ENCODE measurements around the gene LRRC7. TPM values are rescaled to one million over a fixed set of nuclear protein-coding genes. Genes with fewer than 3 reads are reported as not detected.

LRRC7 gene
- total RNA-seq, 1 experiment from 2014 or later: not detected

DNA sequence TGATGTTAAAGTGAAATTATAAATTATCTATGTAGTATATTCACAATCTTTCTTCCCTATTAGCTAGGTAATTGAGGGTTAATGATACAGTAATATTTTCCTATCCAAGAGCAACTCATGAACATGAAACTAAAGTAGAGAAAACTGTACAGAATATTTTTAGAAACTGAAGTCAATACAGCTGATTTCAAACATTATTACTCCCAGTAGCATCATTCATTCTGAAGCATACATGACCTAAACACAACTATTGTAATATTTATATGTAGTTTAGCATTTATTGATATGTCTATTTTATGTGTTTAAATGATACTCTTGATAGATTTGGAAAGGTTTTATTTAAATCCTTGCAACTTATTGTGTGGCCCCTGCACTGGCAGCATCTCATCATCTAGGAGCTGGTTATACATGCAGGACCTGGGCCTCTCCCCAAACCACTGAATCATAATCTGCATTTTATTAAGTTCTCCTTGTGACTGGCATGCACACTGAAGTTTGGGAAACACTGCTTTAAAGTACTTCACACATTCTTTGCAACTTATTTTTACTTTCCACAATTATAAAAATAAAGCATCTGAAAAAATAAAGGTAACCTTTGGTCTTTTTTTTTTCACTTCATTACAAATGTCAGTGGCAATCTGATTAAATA lies 437.8 kb downstream of the LRRC7 start:
- Histone ChIP-seq H3K27me3 (replicated peaks; ENCODE audit: insufficient read depth, low read depth, low read length, poor library complexity) (no peaks in the 10 kb centered on the region), H3K4me3 (ENCODE audit: low read depth, low read length, poor library complexity, severe bottlenecking) (no peak overlapping the region), H3K36me3 (ENCODE audit: insufficient read depth, low read length, poor library complexity, severe bottlenecking) (no peaks in the 10 kb centered on the region), H3K9me3 (ENCODE audit: low read depth, low read length, poor library complexity, severe bottlenecking) (no peaks in the 10 kb centered on the region), H3K4me1 (ENCODE audit: insufficient read depth, low read length, poor library complexity, severe bottlenecking) (no peaks in the 10 kb centered on the region), H3K27ac (ENCODE audit: low read depth, low read length, poor library complexity, severe bottlenecking) (no peak overlapping the region)
- no TSS peak for BruUV-seq (replicated peaks)
- no peak for DNase-seq (ENCODE audit: low spot score)
- ChIA-PET POLR2A (ENCODE audit: low non-redundant PET) (no interaction called here), CTCF (no interaction called here)
- intact Hi-C loops (cut with micrococcal nuclease; ENCODE audit: unreplicated experiment): no loop called here
- TF ChIP-seq EZH2 (IDR thresholded peaks at IDR 0.05; ENCODE audit: borderline replicate concordance, low read depth, low read length, poor library complexity, severe bottlenecking): no peak
- TF ChIP-seq, protein P1, sequence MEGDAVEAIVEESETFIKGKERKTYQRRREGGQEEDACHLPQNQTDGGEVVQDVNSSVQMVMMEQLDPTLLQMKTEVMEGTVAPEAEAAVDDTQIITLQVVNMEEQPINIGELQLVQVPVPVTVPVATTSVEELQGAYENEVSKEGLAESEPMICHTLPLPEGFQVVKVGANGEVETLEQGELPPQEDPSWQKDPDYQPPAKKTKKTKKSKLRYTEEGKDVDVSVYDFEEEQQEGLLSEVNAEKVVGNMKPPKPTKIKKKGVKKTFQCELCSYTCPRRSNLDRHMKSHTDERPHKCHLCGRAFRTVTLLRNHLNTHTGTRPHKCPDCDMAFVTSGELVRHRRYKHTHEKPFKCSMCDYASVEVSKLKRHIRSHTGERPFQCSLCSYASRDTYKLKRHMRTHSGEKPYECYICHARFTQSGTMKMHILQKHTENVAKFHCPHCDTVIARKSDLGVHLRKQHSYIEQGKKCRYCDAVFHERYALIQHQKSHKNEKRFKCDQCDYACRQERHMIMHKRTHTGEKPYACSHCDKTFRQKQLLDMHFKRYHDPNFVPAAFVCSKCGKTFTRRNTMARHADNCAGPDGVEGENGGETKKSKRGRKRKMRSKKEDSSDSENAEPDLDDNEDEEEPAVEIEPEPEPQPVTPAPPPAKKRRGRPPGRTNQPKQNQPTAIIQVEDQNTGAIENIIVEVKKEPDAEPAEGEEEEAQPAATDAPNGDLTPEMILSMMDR (conservative IDR thresholded peaks at IDR 0.05; ENCODE audit: low read depth, low read length): no peak

DNA sequence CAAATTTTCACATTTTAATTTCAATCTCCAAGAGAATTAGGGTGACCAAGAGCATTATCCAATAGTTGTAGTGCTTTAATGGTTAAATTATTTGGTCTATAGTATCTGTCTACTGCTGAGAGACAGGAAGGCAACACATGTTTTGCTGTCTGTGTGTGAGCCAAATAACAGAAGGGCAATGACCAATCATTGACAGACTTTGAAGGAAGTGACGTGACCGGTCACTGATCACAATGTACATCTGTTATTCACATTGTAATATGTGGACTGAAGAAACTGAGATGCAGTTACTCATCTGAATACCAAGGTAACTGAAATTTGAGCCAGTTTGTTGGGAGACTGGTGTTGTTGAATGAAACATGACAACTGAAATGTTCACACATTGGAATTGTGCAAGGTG lies 440.9 kb downstream of the LRRC7 start:
- no peaks in the 10 kb centered on the region for H3K27me3 ChIP-seq (replicated peaks; ENCODE audit: insufficient read depth, low read depth, low read length, poor library complexity)
- H3K27ac ChIP-seq (ENCODE audit: low read depth, low read length, poor library complexity, severe bottlenecking): no peak overlapping the region
- TF ChIP-seq, protein P1 (conservative IDR thresholded peaks at IDR 0.05; ENCODE audit: low read depth, low read length): no peak
- no peak for TF ChIP-seq EZH2 (IDR thresholded peaks at IDR 0.05; ENCODE audit: borderline replicate concordance, low read depth, low read length, poor library complexity, severe bottlenecking)
- intact Hi-C loops (cut with micrococcal nuclease; ENCODE audit: unreplicated experiment): no loop called here
- ChIA-PET CTCF (no interaction called here), POLR2A (ENCODE audit: low non-redundant PET) (no interaction called here)
- BruUV-seq (replicated peaks): no TSS peak
- no peak for DNase-seq (ENCODE audit: low spot score)
- no peaks in the 10 kb centered on the region for H3K36me3 ChIP-seq (ENCODE audit: insufficient read depth, low read length, poor library complexity, severe bottlenecking)
- H3K4me1 ChIP-seq (ENCODE audit: insufficient read depth, low read length, poor library complexity, severe bottlenecking): no peaks in the 10 kb centered on the region
- no peaks in the 10 kb centered on the region for H3K9me3 ChIP-seq (ENCODE audit: low read depth, low read length, poor library complexity, severe bottlenecking)
- no peak overlapping the region for H3K4me3 ChIP-seq (ENCODE audit: low read depth, low read length, poor library complexity, severe bottlenecking)

DNA sequence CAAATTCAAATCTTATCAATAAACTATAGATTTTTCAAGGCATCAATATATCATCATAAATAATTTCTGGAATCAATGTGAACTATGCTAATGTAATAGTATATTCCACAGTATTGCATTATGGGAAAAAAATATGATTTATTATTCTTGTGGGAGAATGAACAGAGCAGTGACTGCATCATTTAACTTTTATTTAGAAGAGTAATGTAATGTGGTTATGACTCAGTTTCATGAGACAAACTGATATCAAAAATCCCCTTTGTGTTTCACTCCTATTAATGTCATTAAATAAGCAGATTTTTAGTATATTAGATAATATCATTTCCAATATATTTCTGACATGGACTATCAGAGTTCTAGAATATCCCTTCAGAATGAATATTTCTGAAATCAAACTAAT lies 450.0 kb downstream of the LRRC7 start:
- BruUV-seq (replicated peaks): no TSS peak
- CTCF ChIA-PET: no interaction called here
- H3K4me3 ChIP-seq (ENCODE audit: low read depth, low read length, poor library complexity, severe bottlenecking): no peak overlapping the region
- H3K4me1 ChIP-seq (ENCODE audit: insufficient read depth, low read length, poor library complexity, severe bottlenecking): no peaks in the 10 kb centered on the region
- H3K9me3 ChIP-seq (ENCODE audit: low read depth, low read length, poor library complexity, severe bottlenecking): no peaks in the 10 kb centered on the region
- POLR2A ChIA-PET (ENCODE audit: low non-redundant PET): no interaction called here
- H3K27ac ChIP-seq (ENCODE audit: low read depth, low read length, poor library complexity, severe bottlenecking): no peak overlapping the region
- TF ChIP-seq, protein P1 (conservative IDR thresholded peaks at IDR 0.05; ENCODE audit: low read depth, low read length): no peak
- no peak for TF ChIP-seq EZH2 (IDR thresholded peaks at IDR 0.05; ENCODE audit: borderline replicate concordance, low read depth, low read length, poor library complexity, severe bottlenecking)
- intact Hi-C loops (cut with micrococcal nuclease; ENCODE audit: unreplicated experiment): no loop called here
- H3K27me3 ChIP-seq (replicated peaks; ENCODE audit: insufficient read depth, low read depth, low read length, poor library complexity): no peaks in the 10 kb centered on the region
- no peak for DNase-seq (ENCODE audit: low spot score)
- H3K36me3 ChIP-seq (ENCODE audit: insufficient read depth, low read length, poor library complexity, severe bottlenecking): no peaks in the 10 kb centered on the region
